H1 (cell line): ENCODE data around the gene SSBP3. TPM values are rescaled to one million over a fixed set of nuclear protein-coding genes. Genes with fewer than 3 reads are reported as not detected.
A peak's percentile ranks its signal among the peaks of the same experiment; 100 is the strongest.

Source experiments
- CTCF ChIA-PET: fragments of 300-600 bp; sonication (Branson Sonifier 250); formaldehyde crosslinking; loops from one replicate; lab custom pipeline; 2021; ENCODE audit not compliant: partially characterized antibody; lab: Charles Lee
- POLR2A ChIA-PET: fragments of 300-600 bp; sonication (Branson Sonifier 250); formaldehyde crosslinking; loops from one replicate; lab custom pipeline; 2021; ENCODE audit warnings: inconsistent platforms; ENCODE audit not compliant: partially characterized antibody; lab: Charles Lee
- DNase-seq, 2 experiments: peaks; one replicate each; pipeline versions ENCODE4 v3.0.0 to v3.0.0-alpha.2; 2010 to 2022; ENCODE audit warnings: low spot score in 2 of 2, low read depth in 1 of 2, mixed read lengths in 1 of 2
- FAIRE-seq: peaks from 2 replicates; lab custom pipeline; 2011; peaks lifted over from hg19 to GRCh38; lab: Jason Lieb, UNC
- H2AFZ ChIP-seq: 2 replicates; pipeline ENCODE4 v1.8.1; 2012; ENCODE audit warnings: low read length, inconsistent platforms
- H2AK5ac ChIP-seq: 2 replicates; pipeline ENCODE4 v1.6.1; 2013; ENCODE audit warnings: low read depth, low read length
- H2BK120ac ChIP-seq: replicated peaks from 2 replicates; pipeline ENCODE3; 2013; ENCODE audit warnings: low read depth, low read length, inconsistent platforms
- H2BK12ac ChIP-seq: 2 replicates; pipeline ENCODE4 v1.6.1; 2013; ENCODE audit warnings: low read depth, low read length
- H2BK15ac ChIP-seq: 2 replicates; pipeline ENCODE4 v1.6.1; 2013; ENCODE audit warnings: low read length
- H2BK20ac ChIP-seq: 2 replicates; pipeline ENCODE4 v1.6.1; 2013; ENCODE audit warnings: low read length
- H2BK5ac ChIP-seq: 2 replicates; pipeline ENCODE4 v1.6.1; 2013; ENCODE audit warnings: low read depth, low read length
- H3K14ac ChIP-seq: 2 replicates; pipeline ENCODE4 v1.6.1; 2013; ENCODE audit warnings: inconsistent platforms; ENCODE audit not compliant: insufficient read length
- H3K18ac ChIP-seq: 2 replicates; pipeline ENCODE4 v1.6.1; 2013; ENCODE audit warnings: low read length; ENCODE audit errors: extremely low read depth
- H3K23ac ChIP-seq: 2 replicates; pipeline ENCODE4 v1.6.1; 2013; ENCODE audit warnings: inconsistent platforms; ENCODE audit not compliant: insufficient read length
- H3K23me2 ChIP-seq: 2 replicates; pipeline ENCODE4 v1.6.1; 2013; ENCODE audit warnings: low read depth, low read length
- H3K27ac ChIP-seq: 2 replicates; pipeline ENCODE4 v1.6.1; 2011; ENCODE audit warnings: low read depth, low read length, inconsistent platforms
- H3K27me3 ChIP-seq, 4 experiments: replicated peaks in 1 of 4; 1 replicate in 1 of 4; 2 replicates in 3 of 4; pipeline versions ENCODE4 v1.6.1 to v1.8.1; 2011 to 2013; ENCODE audit warnings: low read length in 3 of 4, mild to moderate bottlenecking in 3 of 4, inconsistent platforms in 2 of 4, mixed read lengths in 2 of 4, moderate library complexity in 1 of 4; ENCODE audit not compliant: control insufficient read depth in 3 of 4, insufficient read depth in 3 of 4; ENCODE audit errors: extremely low read depth in 1 of 4
- H3K36me3 ChIP-seq, 4 experiments: 2 replicates each; pipeline versions ENCODE4 v1.6.1 to v1.8.1; 2011 to 2013; ENCODE audit warnings: mild to moderate bottlenecking in 4 of 4, low read length in 3 of 4, moderate library complexity in 2 of 4, control low read depth in 1 of 4, inconsistent platforms in 1 of 4; ENCODE audit not compliant: insufficient read depth in 4 of 4, control insufficient read depth in 2 of 4
- H3K4ac ChIP-seq: replicated peaks from 2 replicates; pipeline ENCODE3; 2013; ENCODE audit warnings: low read length, low read depth, mixed read lengths, inconsistent platforms; ENCODE audit not compliant: insufficient read length
- H3K4me1 ChIP-seq, 4 experiments: replicated peaks in 1 of 4; 1 replicate in 1 of 4; 2 replicates in 3 of 4; pipeline versions ENCODE4 v1.6.1 to v1.8.1; 2011 to 2013; ENCODE audit warnings: low read length in 3 of 4, inconsistent platforms in 2 of 4, mixed read lengths in 1 of 4; ENCODE audit not compliant: insufficient read depth in 4 of 4, control insufficient read depth in 3 of 4
- H3K4me2 ChIP-seq, 2 experiments: 2 replicates each; pipeline versions ENCODE4 v1.6.1 to v1.8.1; 2011 to 2013; ENCODE audit warnings: low read depth in 2 of 2, low read length in 2 of 2, control low read depth in 1 of 2, inconsistent platforms in 1 of 2, mild to moderate bottlenecking in 1 of 2; ENCODE audit not compliant: insufficient read depth in 1 of 2
- H3K4me3 ChIP-seq, 4 experiments: fragments of 200-600, 300-600 bp in 1 of 4; sonication (generic), shearing (Covaris generic), sonication (Bioruptor Twin) in 1 of 4; 2 replicates each; pipeline versions ENCODE4 v1.5.1 to v1.8.1; 2011 to 2016; ENCODE audit warnings: low read length in 4 of 4, low read depth in 3 of 4, control low read depth in 2 of 4, inconsistent platforms in 2 of 4, mild to moderate bottlenecking in 2 of 4, mixed read lengths in 1 of 4, moderate library complexity in 1 of 4; ENCODE audit not compliant: insufficient read depth in 2 of 4; ENCODE audit errors: extremely low read depth in 1 of 4
- H3K56ac ChIP-seq: replicated peaks from 2 replicates; pipeline ENCODE3; 2013; ENCODE audit warnings: low read depth, mild to moderate bottlenecking, mixed read lengths, low read length, inconsistent platforms; ENCODE audit not compliant: insufficient read length
- H3K79me1 ChIP-seq: 2 replicates; pipeline ENCODE4 v1.6.1; 2013; ENCODE audit warnings: low read depth, low read length, control low read depth
- H3K79me2 ChIP-seq, 2 experiments: 2 replicates each; pipeline versions ENCODE4 v1.6.1 to v1.8.1; 2012 to 2013; ENCODE audit warnings: low read length in 2 of 2, mild to moderate bottlenecking in 2 of 2, inconsistent platforms in 1 of 2; ENCODE audit not compliant: insufficient read depth in 2 of 2, control insufficient read depth in 1 of 2
- H3K9ac ChIP-seq, 4 experiments: replicated peaks in 1 of 4; 1 replicate in 1 of 4; 2 replicates in 3 of 4; pipeline versions ENCODE4 v1.6.1 to v1.8.1; 2011 to 2013; ENCODE audit warnings: low read depth in 3 of 4, low read length in 3 of 4, control low read depth in 2 of 4, mild to moderate bottlenecking in 2 of 4, moderate library complexity in 2 of 4, inconsistent platforms in 1 of 4; ENCODE audit errors: extremely low read depth in 1 of 4
- H3K9me3 ChIP-seq, 2 experiments: 2 replicates each; pipeline versions ENCODE4 v1.6.1 to v1.8.1; 2012 to 2013; ENCODE audit warnings: mild to moderate bottlenecking in 2 of 2, moderate library complexity in 2 of 2, control low read depth in 1 of 2, inconsistent platforms in 1 of 2, low read depth in 1 of 2, low read length in 1 of 2, mixed read lengths in 1 of 2; ENCODE audit not compliant: insufficient read depth in 2 of 2
- H4K20me1 ChIP-seq, 2 experiments: replicated peaks in 1 of 2; 2 replicates each; pipeline versions ENCODE3 to v1.8.1; 2011 to 2013; ENCODE audit warnings: inconsistent platforms in 2 of 2, low read length in 2 of 2, mild to moderate bottlenecking in 1 of 2; ENCODE audit not compliant: insufficient read depth in 2 of 2, control insufficient read depth in 1 of 2
- H4K5ac ChIP-seq: 2 replicates; pipeline ENCODE4 v1.6.1; 2013; ENCODE audit warnings: low read length, low read depth, mixed read lengths, inconsistent platforms; ENCODE audit not compliant: insufficient read length
- H4K8ac ChIP-seq: 2 replicates; pipeline ENCODE4 v1.8.0; 2013; ENCODE audit warnings: mild to moderate bottlenecking, moderate library complexity, low read length, inconsistent platforms; ENCODE audit not compliant: insufficient read depth; ENCODE audit errors: extremely low read depth
- H4K91ac ChIP-seq: replicated peaks from 2 replicates; pipeline ENCODE3; 2013; ENCODE audit warnings: low read length, mixed read lengths, inconsistent platforms; ENCODE audit not compliant: insufficient read length
- GABPA ChIP-seq: IDR thresholded peaks from 2 replicates; pipeline ENCODE4 v1.6.1; 2011; ENCODE audit warnings: mild to moderate bottlenecking, low read length, moderate library complexity, borderline replicate concordance; ENCODE audit not compliant: insufficient read depth
- RFX5 ChIP-seq: IDR thresholded peaks from 2 replicates; pipeline ENCODE4 v1.6.1; 2011; ENCODE audit warnings: low read depth, low read length, improper control_type of control experiment, borderline replicate concordance
- WGBS, 2 experiments: shearing (Covaris generic) in 1 of 2; methylation state at CpG; one replicate each; pipeline versions ENCODE4 v1.1.6 to v1.1.7; 2013 to 2015; ENCODE audit warnings: low lambda C conversion rate in 2 of 2, mixed read lengths in 2 of 2, inconsistent platforms in 1 of 2, low coverage in 1 of 2, missing lambda C conversion rate in 1 of 2; ENCODE audit not compliant: insufficient replicate concordance in 2 of 2, insufficient coverage in 1 of 2, insufficient read length in 1 of 2; ENCODE audit errors: extremely low coverage in 1 of 2, missing lambda C conversion rate in 1 of 2; 5-methylcytosine and 5-hydroxymethylcytosine counted together
- polyA plus RNA-seq, 7 experiments: library from polyadenylated mRNA; depleted of rRNA in 3 of 7; stranded (reverse) in 5 of 7; unstranded in 2 of 7; fragments of >200 nt in 5 of 7; fragments of 200-250 nt in 2 of 7; gene quantifications; 1 replicate in 5 of 7; 2 replicates in 1 of 7; 4 replicates in 1 of 7; pipeline versions ENCODE4 v1.2.1 to v1.2.3, GENCODE V29; 2011 to 2013; ENCODE audit warnings: missing spikeins in 2 of 7, mixed read lengths in 2 of 7
- total RNA-seq: library from RNA; stranded (reverse); fragmentation: NEBNext Ultra II Directional; extraction: Animal tissue kit (Norgen Biotek cat#: 25700); gene quantifications from 2 replicates; pipeline ENCODE4 v1.2.1, GENCODE V29; 2021

SSBP3 gene
- total and polyA plus RNA-seq, 2 of the 8 experiments (the other 6 are each of a cell fraction or from before 2014, with no cell fraction given), result 99.7 to 133 TPM

DNA sequence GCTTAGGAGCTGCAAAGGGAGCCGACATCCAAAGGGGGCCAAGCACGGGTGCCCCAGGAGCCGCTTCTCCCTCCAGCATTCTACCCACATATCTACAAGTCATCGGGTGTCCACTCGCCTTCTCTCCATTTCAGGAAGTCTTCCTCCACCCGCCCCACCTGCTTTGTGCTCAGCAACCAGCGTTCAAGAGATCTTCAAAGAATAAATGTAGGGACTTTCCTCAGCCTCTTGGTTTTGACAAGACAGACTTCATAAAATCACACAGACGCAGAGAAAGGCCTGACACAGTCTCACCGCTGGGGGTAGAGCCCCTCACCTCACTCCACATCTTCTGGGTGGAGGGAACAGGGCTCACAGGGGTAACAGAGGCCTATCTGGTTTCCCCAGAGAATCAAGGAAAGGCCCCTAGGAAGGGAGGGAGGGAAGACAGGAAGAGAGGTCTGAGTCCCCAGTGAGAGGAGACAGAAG is 49.5 kb downstream of the SSBP3 start:
- Histone ChIP-seq H3K14ac (no peak overlapping the region), H2BK5ac (peak overlapping the region; percentile 60; the same call in 1 of the 2 replicates), H3K27ac (no peak overlapping the region), H4K91ac (no peak overlapping the region), H3K4ac (no peak overlapping the region), H3K9me3 (no peaks in the 10 kb centered on the region), H3K79me2 (peaks cover 4 to 100% of the 10 kb centered on the region in 2 experiments), H3K27me3 (no peaks in the 10 kb centered on the region), H2BK120ac (no peak overlapping the region), H2AK5ac (peak overlapping the region; percentile 57; the same call in 1 of the 2 replicates), H3K9ac (no peak overlapping the region), H3K36me3 (peaks cover 0 to 15% (median 2%) of the 10 kb centered on the region in 4 experiments; a peak in 2 of 8 replicates), H4K5ac (no peak overlapping the region), H2BK12ac (no peak overlapping the region), H3K18ac (no peak overlapping the region), H4K20me1 (peaks cover 21 to 53% of the 10 kb centered on the region in 2 experiments), H3K4me3 (no peak overlapping the region), H3K4me2 (no peak overlapping the region; a peak in 1 of 4 replicates), H3K56ac (no peak overlapping the region), H3K79me1 (peaks cover 39% of the 10 kb centered on the region), H3K23me2 (no peaks in the 10 kb centered on the region; the same call in 1 of the 2 replicates), H2BK15ac (no peak overlapping the region), H4K8ac (no peak overlapping the region), H2AFZ (no peak overlapping the region), H3K4me1 (peaks cover 11 to 42% (median 32%) of the 10 kb centered on the region in 4 experiments), H2BK20ac (no peak overlapping the region), H3K23ac (no peak overlapping the region)
- ChIA-PET POLR2A (interaction anchor here (1.0 to 1.5 kb wide), 2 partner anchors 28 to 50 kb away, joined by 4 read pairs; no protein-coding TSS in a partner anchor), CTCF (interaction anchor here (1.0 to 2.7 kb wide), 4 partner anchors 8 to 83 kb away, joined by 3 to 7 read pairs (median 4); no protein-coding TSS in a partner anchor)
- TF ChIP-seq GABPA (no peak), RFX5 (no peak)
- FAIRE-seq, result no peak
- no peak for DNase-seq
- 77% methylated on average over 9 of the region's 9 CpGs; no CpG with 5 or more reads in 1 of the 2 experiments for WGBS, 2 experiments
